ENCODE measurements around the gene PHKG2. TPM values are rescaled to one million over a fixed set of nuclear protein-coding genes. Genes with fewer than 3 reads are reported as not detected.

The PHKG2 gene
- total RNA-seq, 4 donors from 2014 or later, result 25.2 to 34.0 (median 29.4) TPM

DNA sequence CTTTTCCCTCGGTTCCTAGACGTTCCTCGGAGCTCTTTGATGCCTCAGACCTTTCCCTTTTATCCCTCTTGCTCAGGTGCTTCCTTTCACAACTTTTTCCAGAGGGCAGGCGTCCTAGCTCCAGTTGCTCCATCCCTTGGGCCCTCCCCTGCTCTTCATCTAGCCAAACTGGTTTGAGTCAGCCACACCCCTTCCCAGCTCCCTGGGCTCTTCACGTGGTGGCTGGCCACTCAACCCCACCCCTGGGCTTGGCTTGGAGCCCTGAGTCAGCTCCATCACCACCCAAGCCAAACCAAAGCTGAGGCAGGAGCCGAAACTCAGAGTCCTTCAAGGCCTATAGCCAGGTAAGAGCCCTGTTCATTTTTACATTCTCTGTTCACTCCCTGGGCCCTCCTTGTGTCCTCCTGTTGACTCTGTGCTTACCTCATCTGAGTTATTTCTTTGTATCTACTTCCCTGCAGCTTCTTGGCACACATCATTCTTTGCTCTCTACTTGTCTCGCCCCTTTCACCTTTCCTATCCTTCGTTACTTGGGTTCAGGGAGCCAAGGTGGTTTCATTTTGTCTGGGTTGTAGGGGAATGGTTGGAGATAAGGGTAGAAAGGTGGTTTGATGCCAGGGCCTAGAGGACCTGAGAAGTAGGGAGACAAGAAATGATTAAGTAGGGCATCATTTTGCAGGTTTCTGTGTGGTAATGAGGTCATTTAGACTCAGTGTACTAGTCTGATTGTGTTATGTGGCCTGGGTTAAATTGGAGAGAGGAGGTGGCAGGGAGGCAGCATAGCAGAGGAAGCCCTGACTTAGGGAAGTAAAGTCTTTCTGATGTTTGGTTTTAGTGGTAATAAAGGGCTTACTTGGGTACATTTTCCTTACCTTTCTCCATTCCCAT is 7.6 kb upstream of the PHKG2 start:
- TF ChIP-seq CTCF (IDR thresholded peaks at IDR 0.05), result no peak
- ATAC-seq (ENCODE audit: low FRiP score), result peak; percentile 72
- DNase-seq (ENCODE audit: low spot score), result peak; percentile 33

DNA sequence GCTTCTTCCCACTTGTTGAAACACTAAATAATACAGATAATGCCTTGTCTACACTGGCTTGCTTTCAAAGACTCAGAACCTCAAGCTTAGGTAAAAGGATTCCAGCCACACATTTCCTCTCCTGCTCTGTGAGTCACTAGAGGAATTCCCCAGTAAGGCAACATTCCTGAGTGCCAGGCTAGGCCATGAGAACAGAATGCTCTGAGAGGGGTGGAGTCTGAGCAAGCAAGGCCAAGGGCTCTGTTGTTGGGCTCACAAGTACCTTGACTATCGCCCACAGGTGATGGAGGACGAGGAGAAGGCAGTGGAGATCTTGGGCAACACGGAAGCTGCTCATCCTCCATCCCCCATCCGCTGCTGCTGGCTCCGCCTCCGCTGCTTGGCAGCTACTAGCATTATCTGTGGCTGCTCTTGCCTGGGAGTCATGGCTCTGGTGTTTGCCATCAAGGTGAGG is 6.7 kb upstream of the PHKG2 start:
- TF ChIP-seq CTCF (IDR thresholded peaks at IDR 0.05), result no peak
- DNase-seq (ENCODE audit: low spot score) (no peak), ATAC-seq (ENCODE audit: low FRiP score) (peak; percentile 89)

GRCh38 chr16:30743716-30744115 is 4.5 kb upstream of the PHKG2 start:
- ATAC-seq (ENCODE audit: low FRiP score) (no peak), DNase-seq (ENCODE audit: low spot score) (no peak)
- no peak for TF ChIP-seq CTCF (IDR thresholded peaks at IDR 0.05)

DNA sequence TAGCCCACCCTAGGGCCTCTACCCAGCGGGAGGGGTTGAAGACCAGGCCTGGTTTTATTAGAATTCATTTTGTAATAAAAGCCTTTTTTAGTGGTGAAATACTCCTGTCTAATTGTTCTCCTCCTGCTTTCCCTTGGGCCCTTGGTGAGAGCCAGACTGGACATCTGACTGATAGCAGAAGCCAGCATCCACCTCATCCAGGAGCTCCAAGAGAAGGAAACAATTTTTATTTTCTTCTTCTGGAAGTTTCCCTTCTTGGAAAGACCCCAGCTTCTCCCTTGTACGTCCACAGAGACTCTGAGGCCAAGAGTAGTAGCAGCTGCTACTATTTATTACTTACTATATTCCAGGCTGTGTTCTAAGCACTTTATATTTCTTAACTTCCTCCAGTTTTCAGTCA is 4.0 kb upstream of the PHKG2 start:
- no peak for TF ChIP-seq CTCF (IDR thresholded peaks at IDR 0.05)
- DNase-seq (ENCODE audit: low spot score) (no peak), ATAC-seq (ENCODE audit: low FRiP score) (no peak)

- no peak for TF ChIP-seq CTCF (IDR thresholded peaks at IDR 0.05)
- ATAC-seq (ENCODE audit: low FRiP score), result no peak
- no peak for DNase-seq (ENCODE audit: low spot score)
These were observed 3.1 kb upstream of the PHKG2 start for GRCh38 chr16:30745082-30745481.

DNA sequence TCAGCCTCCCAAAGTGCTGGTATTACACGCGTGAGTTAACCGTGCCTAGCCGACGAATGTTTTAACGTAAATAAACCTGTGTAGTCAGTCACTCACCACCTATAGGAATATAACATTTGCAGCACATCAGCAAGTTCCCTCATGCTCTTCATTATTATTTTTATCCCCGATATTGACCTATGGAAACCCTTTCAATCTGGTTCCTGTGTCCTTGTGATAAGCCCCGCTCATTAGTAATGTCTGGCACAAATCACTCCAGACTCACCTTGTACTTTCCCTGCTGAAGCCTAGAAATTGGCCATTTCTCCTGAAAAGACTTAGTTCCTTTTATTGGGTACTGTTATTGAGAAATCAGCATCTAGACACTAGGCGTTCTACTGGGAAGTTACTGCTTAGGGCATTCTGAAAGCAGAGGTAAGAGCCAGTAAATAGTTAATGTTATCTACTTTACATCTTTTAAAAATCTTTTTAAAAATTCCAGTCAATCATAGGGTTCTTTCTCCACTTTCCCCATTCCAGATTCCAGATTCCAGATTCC is 1.5 kb upstream of the PHKG2 start:
- TF ChIP-seq CTCF (IDR thresholded peaks at IDR 0.05), result no peak
- no peak for ATAC-seq (ENCODE audit: low FRiP score)

DNA sequence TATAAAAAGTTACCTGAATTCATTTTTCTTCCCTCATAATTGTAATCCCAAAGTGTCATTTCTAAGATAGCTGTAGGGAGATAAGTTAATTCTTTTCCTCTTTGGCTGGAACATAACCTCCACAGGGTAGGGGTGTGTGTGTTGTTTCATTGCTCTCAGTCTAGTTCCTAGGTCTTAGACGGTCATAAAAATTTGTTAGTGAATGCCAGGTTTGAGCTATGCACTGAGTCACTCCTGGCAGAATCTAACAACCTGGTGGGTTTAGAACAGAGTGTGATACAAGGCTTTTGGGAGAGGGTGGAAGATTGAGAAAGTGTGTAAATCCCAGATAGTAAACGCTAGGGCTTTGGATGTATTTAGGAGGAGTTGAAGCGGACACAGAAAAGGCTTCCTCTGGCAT is 894 bp upstream of the PHKG2 start:
- DNase-seq (ENCODE audit: low spot score) (no peak), ATAC-seq (ENCODE audit: low FRiP score) (peak; percentile 53)
- no peak for TF ChIP-seq CTCF (IDR thresholded peaks at IDR 0.05)

More for the DNA sequence above, 1.5 kb upstream of the PHKG2 start:
- DNase-seq (ENCODE audit: low spot score), result no peak

Data from omental fat pad (tissue), 4 donors.